Activated naive CD4-positive, alpha-beta T cell treated with anti-CD3 and anti-CD28 coated beads, Interleukin-2, amount 50 U/mL, for 24 hours (primary cell): ENCODE data around the gene SHANK2.

Experiments
- H3K27ac Mint-ChIP-seq: one replicate; pipeline ENCODE4 v1.8.0; 2021; ENCODE audit warnings: mild to moderate bottlenecking, mixed read lengths
- H3K27me3 Mint-ChIP-seq: one replicate; pipeline ENCODE4 v1.8.0; 2021; ENCODE audit warnings: mixed read lengths
- H3K36me3 Mint-ChIP-seq: one replicate; pipeline ENCODE4 v1.8.0; 2021; ENCODE audit warnings: mixed read lengths
- H3K4me1 Mint-ChIP-seq: one replicate; pipeline ENCODE4 v1.8.0; 2021; ENCODE audit warnings: mixed read lengths
- H3K4me3 Mint-ChIP-seq: one replicate; pipeline ENCODE4 v1.8.0; 2021; ENCODE audit warnings: mild to moderate bottlenecking, mixed read lengths
- H3K9me3 Mint-ChIP-seq: one replicate; pipeline ENCODE4 v1.8.0; 2021; ENCODE audit warnings: mixed read lengths

Gene SHANK2

DNA sequence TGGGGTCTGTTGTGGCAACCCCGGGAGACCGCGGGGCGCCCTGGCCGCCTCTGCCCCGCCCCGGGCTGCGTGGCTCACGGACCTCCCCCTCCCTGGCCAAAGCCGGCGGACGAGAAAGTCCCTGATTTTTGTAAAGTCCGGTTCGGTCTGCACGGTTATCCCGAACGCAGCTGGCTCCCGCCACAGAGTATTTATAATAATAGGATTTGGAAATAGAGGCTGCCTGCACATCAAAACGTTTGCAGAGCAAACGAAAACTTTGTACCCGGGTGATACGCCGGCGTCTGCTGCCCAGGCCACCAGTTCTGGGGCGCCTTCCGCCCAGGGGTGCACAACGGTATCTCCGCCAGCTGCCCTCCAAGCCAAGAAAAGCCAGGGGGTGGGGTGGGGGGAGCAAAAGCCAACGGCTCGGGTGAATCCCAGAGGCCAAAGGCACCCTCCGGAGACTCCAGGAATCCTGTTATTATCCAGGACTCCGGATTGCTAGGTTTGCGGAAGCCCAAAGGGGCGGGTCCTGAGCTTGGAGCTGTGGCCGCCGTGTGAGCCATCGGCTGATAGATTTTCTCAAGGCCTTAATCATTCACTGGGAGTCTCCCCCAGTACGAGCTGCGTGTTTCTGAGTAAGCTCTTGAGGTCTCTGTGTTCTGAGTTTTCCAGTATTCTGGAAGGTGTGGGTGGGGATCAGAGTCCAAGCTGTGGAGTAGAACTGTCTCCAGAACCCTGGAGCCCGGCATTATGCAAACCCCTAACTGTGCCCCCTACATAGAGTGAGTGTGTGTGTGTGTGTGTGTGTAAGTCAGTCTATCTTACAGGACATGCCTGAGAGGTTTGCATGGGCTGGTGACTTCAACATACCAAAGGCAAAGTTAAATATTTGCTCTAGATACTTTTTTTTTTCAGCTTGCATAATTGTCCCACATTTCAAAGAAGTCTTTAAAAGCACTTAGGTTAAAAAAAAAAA lies 673 bp upstream of the SHANK2 start:
- Mint-ChIP-seq H3K9me3 (no peaks in the 10 kb centered on the region), H3K27me3 (peaks cover 39% of the 10 kb centered on the region), H3K4me1 (peaks cover 3% of the 10 kb centered on the region), H3K36me3 (no peaks in the 10 kb centered on the region), H3K27ac (no peak overlapping the region), H3K4me3 (no peak overlapping the region)

DNA sequence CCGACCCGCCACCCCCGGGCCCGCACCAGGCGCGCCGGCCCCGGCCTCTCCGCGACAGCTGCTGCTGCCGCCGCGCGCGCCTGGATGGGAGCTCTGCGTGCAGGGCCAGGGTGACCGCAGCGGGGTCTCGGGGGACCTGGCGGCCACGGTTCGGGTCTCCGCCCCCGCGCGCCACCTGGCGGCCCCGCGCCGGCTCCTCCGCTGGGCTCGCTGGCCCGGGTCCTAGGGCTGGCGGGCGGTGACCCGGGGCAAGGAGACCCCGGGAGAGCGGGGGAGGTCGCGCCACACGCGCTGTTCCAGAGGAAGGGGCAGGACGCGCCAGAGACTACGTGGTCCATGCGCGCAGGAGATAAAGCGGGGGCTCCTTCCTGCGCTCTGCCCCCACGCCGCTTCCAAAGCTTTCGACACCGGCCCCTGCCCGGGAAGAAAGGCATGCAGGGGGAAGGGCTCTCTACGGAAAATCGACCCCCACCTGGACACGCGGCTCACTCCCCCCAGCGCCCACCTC lies 562 bp downstream of the SHANK2 start:
- Mint-ChIP-seq H3K4me1 (peaks cover 3% of the 10 kb centered on the region), H3K27me3 (peaks cover 39% of the 10 kb centered on the region), H3K36me3 (no peaks in the 10 kb centered on the region), H3K4me3 (no peak overlapping the region), H3K9me3 (no peaks in the 10 kb centered on the region), H3K27ac (no peak overlapping the region)

DNA sequence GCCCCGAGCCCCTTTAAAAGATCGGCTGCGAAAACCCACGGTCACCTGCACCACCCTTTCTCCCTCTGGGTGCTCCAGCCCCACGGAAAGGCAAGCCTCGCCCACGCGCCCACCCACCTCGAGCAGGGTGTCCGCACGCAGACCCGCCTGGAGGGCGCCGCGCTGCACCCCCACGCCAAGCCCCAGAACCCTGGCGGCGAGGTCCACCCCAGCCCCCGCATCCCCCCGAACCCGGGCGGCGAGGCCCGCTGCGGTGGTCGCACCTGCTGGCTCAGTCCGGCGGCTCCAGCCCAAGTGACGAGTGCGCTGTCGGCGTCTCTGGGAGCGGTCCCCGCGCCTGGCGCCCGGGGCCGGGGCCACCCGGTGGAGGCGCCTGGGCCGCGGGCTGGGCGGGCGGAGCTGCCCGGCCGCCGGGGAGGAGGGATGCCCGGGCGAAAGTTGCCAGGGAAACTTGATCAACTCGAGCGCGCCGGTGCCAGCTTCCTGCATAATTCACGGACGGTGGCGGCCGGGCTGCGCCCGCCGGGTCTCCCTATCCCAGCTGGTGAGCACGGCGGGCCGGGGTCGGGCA lies 1.1 kb downstream of the SHANK2 start:
- Mint-ChIP-seq H3K4me1 (peaks cover 3% of the 10 kb centered on the region), H3K4me3 (no peak overlapping the region), H3K27ac (no peak overlapping the region), H3K27me3 (peaks cover 39% of the 10 kb centered on the region), H3K36me3 (no peaks in the 10 kb centered on the region), H3K9me3 (no peaks in the 10 kb centered on the region)

DNA sequence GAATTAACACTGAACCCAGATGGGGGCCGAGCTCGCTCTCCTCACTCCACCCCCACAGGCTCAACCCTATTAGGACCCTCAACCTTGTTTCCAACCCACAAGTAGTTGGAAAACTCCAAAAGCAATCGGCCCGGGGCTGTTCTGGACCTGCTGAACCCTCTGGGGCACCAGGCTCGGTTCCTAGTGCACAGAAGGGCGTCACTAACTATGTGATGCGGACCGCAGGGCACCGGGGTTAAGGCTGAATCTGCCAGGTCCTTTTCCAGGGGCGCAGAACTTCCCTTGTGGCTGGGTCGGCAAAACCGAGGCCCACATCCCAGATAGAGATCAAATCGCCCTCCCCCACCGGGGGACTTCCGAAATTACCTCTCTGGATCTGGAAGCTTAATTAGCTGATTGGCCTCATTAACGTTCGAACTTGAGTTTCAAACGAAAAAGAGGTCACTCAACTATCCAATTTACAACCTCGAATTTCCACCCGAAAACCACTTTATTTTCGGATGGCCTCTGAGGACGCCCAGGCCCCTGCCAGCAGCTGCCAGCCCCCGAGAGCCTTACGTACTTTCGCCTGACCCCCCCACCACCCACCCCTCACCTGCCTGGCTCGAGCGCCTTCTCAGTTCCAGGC lies 1.7 kb downstream of the SHANK2 start:
- Mint-ChIP-seq H3K4me1 (peaks cover 3% of the 10 kb centered on the region), H3K9me3 (no peaks in the 10 kb centered on the region), H3K27me3 (peaks cover 38% of the 10 kb centered on the region), H3K36me3 (no peaks in the 10 kb centered on the region), H3K4me3 (no peak overlapping the region), H3K27ac (no peak overlapping the region)

DNA sequence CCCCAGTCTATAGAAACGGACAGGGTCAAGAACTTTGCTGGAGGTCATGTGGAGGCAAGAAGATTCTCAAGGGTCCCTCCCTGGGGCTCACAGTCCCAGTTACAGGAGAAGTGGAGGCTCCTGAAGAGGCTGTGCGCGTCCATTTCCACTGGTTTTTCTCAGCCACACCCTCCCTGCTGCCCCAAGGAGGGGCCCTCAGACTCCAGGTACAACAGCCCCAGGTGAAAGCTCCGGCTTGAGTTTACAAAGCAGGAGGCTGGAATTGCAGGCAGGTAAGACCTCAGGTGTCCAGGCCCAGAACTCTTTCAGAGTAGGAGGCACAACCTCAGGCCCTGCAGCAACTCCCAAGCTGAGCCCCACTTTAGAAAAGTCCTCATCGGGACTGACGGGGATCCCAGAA lies 3.1 kb downstream of the SHANK2 start:
- peaks cover 3% of the 10 kb centered on the region for H3K4me1 Mint-ChIP-seq
- H3K4me3 Mint-ChIP-seq: no peak overlapping the region
- H3K9me3 Mint-ChIP-seq: no peaks in the 10 kb centered on the region
- H3K27ac Mint-ChIP-seq: no peak overlapping the region
- peaks cover 34% of the 10 kb centered on the region for H3K27me3 Mint-ChIP-seq
- no peaks in the 10 kb centered on the region for H3K36me3 Mint-ChIP-seq

DNA sequence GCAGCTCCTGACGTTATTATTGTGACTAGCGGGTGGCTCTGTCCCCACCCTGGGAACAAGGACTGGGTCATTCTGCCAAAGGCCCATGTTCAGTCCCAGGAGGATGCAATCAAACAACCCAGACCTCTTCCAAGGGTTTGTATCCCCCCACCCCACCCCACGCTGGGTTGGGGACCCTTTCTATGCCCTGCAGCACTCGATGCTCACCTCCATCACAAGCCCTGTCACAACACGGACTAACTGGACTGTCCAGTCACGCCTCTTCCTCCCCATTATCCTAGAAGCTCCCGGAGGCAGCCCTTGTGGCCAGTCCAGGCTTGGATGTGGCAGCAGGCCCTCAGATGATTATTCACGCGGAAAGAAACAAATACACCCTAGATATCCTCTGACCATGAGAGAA lies 3.7 kb downstream of the SHANK2 start:
- no peaks in the 10 kb centered on the region for H3K9me3 Mint-ChIP-seq
- no peak overlapping the region for H3K27ac Mint-ChIP-seq
- no peaks in the 10 kb centered on the region for H3K36me3 Mint-ChIP-seq
- H3K4me3 Mint-ChIP-seq: no peak overlapping the region
- H3K27me3 Mint-ChIP-seq: peaks cover 27% of the 10 kb centered on the region
- H3K4me1 Mint-ChIP-seq: peaks cover 3% of the 10 kb centered on the region

DNA sequence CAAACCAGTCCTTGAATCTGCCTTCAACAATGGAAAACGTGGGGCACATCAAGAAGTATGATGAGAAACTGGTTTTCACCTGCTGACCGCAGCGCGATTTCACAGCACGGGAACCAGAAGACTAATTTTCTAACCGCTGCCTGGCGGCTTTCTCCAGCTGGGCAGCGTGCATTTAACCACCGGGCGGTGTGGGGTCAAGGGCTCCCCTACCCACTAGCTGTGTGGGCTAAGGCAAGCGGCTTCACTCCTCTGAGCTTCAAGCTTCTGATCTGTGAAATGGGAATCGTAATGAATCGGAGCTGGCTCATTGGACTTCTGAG lies 4.2 kb downstream of the SHANK2 start:
- Mint-ChIP-seq H3K27ac (no peak overlapping the region), H3K27me3 (peaks cover 23% of the 10 kb centered on the region), H3K4me1 (peaks cover 3% of the 10 kb centered on the region), H3K4me3 (no peak overlapping the region), H3K36me3 (no peaks in the 10 kb centered on the region), H3K9me3 (no peaks in the 10 kb centered on the region)

DNA sequence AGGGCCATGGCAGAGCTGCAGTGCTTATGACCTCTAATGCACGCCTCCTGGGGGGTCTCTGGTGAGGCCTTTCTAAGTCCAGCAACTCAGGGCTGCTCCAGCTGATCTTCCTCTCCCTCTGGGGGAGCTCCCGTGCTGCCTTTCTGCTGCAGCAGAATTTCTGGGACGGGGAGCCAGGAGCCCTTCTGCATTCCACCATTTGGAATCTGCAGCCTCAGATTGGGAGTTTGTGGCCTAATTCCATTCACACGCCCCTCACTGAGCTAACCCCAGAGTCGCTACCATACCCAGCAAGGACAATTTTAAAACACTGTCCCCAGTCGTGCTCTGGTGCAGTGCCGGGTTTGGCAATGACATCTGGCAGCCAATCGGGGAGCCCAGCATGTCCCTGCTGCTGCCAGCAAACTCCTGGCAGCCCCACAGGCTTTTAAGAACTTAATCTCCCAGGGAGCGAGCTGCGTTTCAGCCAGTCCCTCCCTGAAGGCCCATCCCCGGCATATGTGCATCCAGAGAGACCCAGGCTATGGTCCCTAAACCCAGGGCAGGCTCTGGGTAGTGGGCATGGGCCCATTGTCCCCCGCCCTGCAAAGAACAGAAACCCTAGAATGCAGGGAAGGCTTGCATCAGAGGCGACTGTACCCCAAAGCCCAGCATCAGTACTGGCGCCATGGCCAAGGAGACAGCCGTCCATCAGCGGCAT lies 4.7 kb downstream of the SHANK2 start:
- Mint-ChIP-seq H3K4me3 (no peak overlapping the region), H3K4me1 (peaks cover 3% of the 10 kb centered on the region), H3K27me3 (peaks cover 23% of the 10 kb centered on the region), H3K36me3 (no peaks in the 10 kb centered on the region), H3K9me3 (no peaks in the 10 kb centered on the region), H3K27ac (no peak overlapping the region)

DNA sequence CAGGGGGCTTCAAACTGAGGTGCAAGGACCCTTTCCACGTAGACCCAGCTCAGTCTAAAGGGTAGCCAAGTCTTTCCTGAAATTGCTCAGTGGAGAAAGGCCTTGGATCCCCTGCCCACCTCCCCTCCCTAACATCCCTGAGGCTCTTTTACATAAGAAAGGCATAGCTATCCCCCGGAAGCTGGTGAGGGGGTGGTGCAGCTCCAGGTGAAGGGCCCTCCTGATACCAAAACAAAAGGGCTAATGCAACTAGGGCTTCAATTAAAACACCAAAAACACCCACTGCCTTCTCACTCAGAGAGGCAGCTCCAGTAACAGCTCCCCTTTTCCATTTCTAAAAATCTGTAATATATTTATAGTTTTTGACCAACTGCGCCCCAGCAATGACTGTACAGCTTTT lies 5.8 kb downstream of the SHANK2 start:
- H3K27me3 Mint-ChIP-seq: peaks cover 25% of the 10 kb centered on the region
- no peak overlapping the region for H3K4me3 Mint-ChIP-seq
- H3K9me3 Mint-ChIP-seq: no peaks in the 10 kb centered on the region
- no peaks in the 10 kb centered on the region for H3K36me3 Mint-ChIP-seq
- peaks cover 3% of the 10 kb centered on the region for H3K4me1 Mint-ChIP-seq
- H3K27ac Mint-ChIP-seq: no peak overlapping the region

DNA sequence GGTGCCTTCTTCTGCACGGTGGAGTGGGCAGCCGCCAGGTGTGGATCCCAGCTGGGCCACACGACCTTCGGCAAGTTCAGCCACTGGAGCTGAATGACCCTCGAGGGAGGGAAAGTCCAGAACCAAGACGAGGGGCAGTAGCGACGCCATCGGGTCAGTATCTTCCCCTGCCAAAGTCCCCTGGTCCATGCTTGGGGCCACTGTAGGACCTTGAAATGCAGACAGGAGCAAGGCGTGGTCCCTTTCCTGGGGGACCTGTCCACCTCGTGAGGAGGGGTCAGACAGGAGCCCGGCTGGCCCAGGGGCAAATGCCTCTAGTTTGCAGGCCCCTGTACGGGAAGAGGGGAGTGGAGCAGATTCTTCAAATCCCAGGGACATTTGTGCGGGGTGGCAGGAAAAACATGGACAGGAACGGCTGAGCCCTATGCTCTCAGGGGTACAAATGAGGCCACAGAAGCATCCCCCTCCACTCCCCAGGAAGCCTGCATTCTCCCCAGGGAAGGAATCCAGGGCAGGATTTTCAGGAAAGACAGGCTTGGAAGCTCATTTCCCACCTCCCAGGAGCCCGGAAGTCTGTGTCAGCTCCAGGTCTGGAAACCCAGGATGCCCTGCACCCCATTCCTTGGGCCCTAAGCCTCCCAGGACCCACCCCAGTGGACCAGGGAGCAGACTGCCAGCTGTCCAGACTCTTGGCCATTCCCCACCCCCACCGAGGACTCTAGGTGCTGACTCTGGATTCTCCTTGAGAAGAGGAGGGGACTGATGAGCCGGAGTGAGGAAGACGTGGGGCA lies 6.6 kb downstream of the SHANK2 start:
- Mint-ChIP-seq H3K4me3 (no peak overlapping the region), H3K9me3 (no peaks in the 10 kb centered on the region), H3K4me1 (peaks cover under 1% of the 10 kb centered on the region), H3K36me3 (no peaks in the 10 kb centered on the region), H3K27ac (no peak overlapping the region), H3K27me3 (peaks cover 27% of the 10 kb centered on the region)

DNA sequence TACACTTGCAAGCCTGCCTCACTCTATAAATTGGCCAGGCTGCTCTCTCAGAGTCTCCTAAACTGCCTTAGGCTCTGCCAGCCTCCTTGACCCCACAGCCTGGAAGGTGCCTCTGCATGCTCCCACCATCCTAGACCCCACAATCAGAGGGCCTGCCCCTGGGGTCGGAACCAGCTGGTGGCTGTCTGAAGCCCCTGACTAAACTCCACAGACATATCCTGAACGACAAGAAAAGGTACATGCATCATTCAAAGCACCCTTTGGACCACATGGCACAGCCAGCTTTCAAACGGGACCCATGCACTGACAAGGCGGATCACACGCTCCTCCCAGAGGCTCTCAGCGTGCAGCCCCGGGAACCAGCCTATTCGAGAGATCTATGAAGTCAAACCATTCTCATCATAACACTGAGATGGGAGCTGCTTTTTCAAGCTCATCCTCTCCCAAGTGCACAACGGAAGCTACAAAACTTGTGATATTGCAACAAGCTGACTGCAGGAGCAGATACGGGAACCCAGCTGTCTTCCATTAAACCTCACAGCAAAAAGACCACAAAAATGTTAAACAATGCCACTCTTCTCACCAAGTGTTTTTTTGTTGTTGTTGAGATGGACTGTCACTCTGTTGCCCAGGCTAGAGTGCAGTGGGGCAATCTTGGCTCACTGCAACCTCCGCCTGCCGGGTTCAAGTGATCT lies 8.1 kb downstream of the SHANK2 start:
- Mint-ChIP-seq H3K4me1 (no peaks in the 10 kb centered on the region), H3K36me3 (no peaks in the 10 kb centered on the region), H3K9me3 (no peaks in the 10 kb centered on the region), H3K27ac (no peak overlapping the region), H3K4me3 (no peak overlapping the region), H3K27me3 (peaks cover 16% of the 10 kb centered on the region)

DNA sequence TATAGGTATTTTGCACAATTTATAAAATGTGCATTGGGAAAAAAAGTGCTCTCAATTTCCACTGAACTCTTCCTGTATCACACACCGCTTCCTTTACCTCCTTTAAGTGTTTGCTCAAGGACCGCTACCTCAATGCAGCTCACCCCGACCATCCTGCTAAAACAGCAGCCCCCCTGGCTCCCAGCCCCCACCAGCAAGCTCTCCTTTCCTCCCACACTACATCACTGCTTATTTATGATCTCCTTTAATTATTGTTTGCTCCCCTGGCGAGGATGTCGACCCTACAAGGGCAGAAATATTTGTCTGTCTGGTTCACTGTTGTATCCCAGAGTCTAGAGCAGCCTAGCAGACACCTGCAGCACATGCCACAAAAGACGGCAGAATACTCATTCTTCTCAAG lies 10.0 kb downstream of the SHANK2 start:
- no peak overlapping the region for H3K27ac Mint-ChIP-seq
- no peaks in the 10 kb centered on the region for H3K4me1 Mint-ChIP-seq
- H3K4me3 Mint-ChIP-seq: no peak overlapping the region
- no peaks in the 10 kb centered on the region for H3K9me3 Mint-ChIP-seq
- no peaks in the 10 kb centered on the region for H3K36me3 Mint-ChIP-seq
- peaks cover 15% of the 10 kb centered on the region for H3K27me3 Mint-ChIP-seq

DNA sequence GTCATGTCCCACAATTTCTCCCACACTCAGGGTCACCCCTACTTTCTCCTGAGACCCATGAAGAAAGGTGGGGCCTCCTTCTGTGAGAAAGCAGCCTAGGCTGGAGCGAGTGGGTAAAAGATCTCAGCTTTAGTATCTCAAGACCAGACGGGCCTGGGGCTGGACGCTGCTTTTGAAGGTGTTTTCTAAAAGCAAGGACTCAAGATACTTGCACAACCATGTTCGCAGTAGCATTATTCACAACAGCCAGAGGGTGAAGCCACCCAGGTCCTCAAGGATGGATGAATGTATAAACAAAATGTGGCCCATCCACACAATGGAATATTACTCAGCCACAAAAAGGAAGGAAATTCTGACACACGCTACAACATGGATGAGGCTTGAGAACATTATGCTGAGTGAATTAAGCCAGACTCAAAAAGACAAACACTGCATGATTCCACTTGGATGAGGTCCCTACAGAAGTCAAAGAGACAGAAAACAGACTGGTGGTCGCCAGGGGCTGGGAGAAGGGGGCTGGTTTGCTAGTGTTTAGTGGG lies 10.6 kb downstream of the SHANK2 start:
- Mint-ChIP-seq H3K27ac (no peak overlapping the region), H3K9me3 (no peaks in the 10 kb centered on the region), H3K4me1 (no peaks in the 10 kb centered on the region)

DNA sequence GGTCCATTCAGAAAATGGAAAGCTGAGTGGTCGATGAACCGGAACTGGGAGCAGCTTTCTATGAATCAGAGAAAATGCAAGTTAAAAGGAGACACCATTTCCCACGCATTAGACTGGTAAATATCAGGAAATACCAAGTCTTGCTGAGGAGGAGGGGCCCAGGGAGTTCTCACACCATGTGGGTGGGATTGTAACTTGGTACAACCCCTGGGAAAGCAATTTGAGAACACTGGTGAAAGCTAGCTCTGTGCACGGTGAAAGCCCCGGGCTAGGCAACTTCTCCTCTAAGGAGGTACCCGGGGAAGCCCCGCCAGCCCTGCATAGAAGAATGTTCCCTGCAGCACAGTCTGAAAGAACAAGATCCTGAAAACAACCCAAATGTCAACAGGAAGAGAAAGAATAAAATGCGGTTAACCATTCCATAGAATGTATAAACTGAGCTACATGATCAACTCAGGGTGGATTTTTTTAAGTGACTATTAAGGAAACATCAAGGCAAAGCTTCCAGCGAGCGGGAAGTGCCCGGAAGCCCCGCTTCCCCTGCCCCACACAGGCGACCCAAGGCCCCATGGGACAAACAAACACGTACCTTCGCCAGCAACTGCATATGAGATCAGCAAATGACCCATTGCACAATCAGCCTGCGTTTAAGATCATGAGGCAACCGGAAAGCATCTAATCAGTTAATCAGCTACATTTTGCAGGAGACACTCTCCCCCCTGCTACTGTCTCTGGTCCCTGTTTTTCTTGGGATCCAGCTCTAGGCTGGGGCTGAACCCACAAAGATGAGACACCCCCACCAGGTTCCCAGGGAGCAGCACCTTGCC lies 11.3 kb downstream of the SHANK2 start:
- Mint-ChIP-seq H3K4me3 (no peak overlapping the region), H3K4me1 (no peaks in the 10 kb centered on the region), H3K36me3 (no peaks in the 10 kb centered on the region), H3K27ac (no peak overlapping the region), H3K27me3 (peaks cover 15% of the 10 kb centered on the region), H3K9me3 (no peaks in the 10 kb centered on the region)

More for the DNA sequence above, 10.6 kb downstream of the SHANK2 start:
- no peak overlapping the region for H3K4me3 Mint-ChIP-seq
- no peaks in the 10 kb centered on the region for H3K36me3 Mint-ChIP-seq
- peaks cover 15% of the 10 kb centered on the region for H3K27me3 Mint-ChIP-seq
